ENCODE results near the gene DEUP1.

DEUP1 gene

GRCh38 chr11:93330446-93330984 is at the start of gene DEUP1:
TSS of gene DEUP1 (plus strand) at chr11:93330742. CDS start at chr11:93332260, 1,518 bp downstream.
- Histone ChIP-seq H3K4me1 (ENCODE audit: control insufficient read depth in 1 of 2, insufficient read depth in 2 of 2, low read length in 2 of 2) (no peaks in the 10 kb centered on the region), H3K4me3 (ENCODE audit: low read depth in 1 of 2, low read length in 2 of 2) (peak within 1 kb of the TSS; percentile 54 to 57), H3K36me3 (ENCODE audit: control insufficient read depth in 1 of 2, insufficient read depth in 2 of 2, low read length in 2 of 2) (no peaks in the 10 kb centered on the region), H3K27ac (ENCODE audit: low read depth, low read length) (no peak within 1 kb of the TSS), H3K9me3 (ENCODE audit: control insufficient read depth in 1 of 2, low read length in 2 of 2) (no peaks in the 10 kb centered on the region), H3K9ac (ENCODE audit: low read depth in 1 of 2, low read length in 2 of 2) (no peak within 1 kb of the TSS), H3K27me3 (ENCODE audit: control insufficient read depth in 1 of 2, insufficient read depth in 2 of 2, low read length in 2 of 2) (peaks cover 0 to 6% of the 10 kb centered on the region in 2 donors)

GRCh38 chr11:93285430-93285829 is 45.1 kb upstream of the DEUP1 start:
- Histone ChIP-seq H3K4me3 (ENCODE audit: low read depth in 1 of 2, low read length in 2 of 2) (no peak overlapping the region), H3K9me3 (ENCODE audit: control insufficient read depth in 1 of 2, low read length in 2 of 2) (no peaks in the 10 kb centered on the region), H3K27me3 (ENCODE audit: control insufficient read depth in 1 of 2, insufficient read depth in 2 of 2, low read length in 2 of 2) (no peaks in the 10 kb centered on the region), H3K27ac (ENCODE audit: low read depth, low read length) (no peak overlapping the region), H3K4me1 (ENCODE audit: control insufficient read depth in 1 of 2, insufficient read depth in 2 of 2, low read length in 2 of 2) (no peaks in the 10 kb centered on the region), H3K36me3 (ENCODE audit: control insufficient read depth in 1 of 2, insufficient read depth in 2 of 2, low read length in 2 of 2) (no peaks in the 10 kb centered on the region), H3K9ac (ENCODE audit: low read depth in 1 of 2, low read length in 2 of 2) (no peak overlapping the region)

- no peak overlapping the region for H3K27ac ChIP-seq (ENCODE audit: low read depth, low read length)
- H3K4me1 ChIP-seq (ENCODE audit: control insufficient read depth in 1 of 2, insufficient read depth in 2 of 2, low read length in 2 of 2), result no peaks in the 10 kb centered on the region
- no peaks in the 10 kb centered on the region for H3K36me3 ChIP-seq (ENCODE audit: control insufficient read depth in 1 of 2, insufficient read depth in 2 of 2, low read length in 2 of 2)
- H3K9me3 ChIP-seq (ENCODE audit: control insufficient read depth in 1 of 2, low read length in 2 of 2), result no peaks in the 10 kb centered on the region
- H3K4me3 ChIP-seq (ENCODE audit: low read depth in 1 of 2, low read length in 2 of 2), result no peak overlapping the region
- no peak overlapping the region for H3K9ac ChIP-seq (ENCODE audit: low read depth in 1 of 2, low read length in 2 of 2)
- no peaks in the 10 kb centered on the region for H3K27me3 ChIP-seq (ENCODE audit: control insufficient read depth in 1 of 2, insufficient read depth in 2 of 2, low read length in 2 of 2)
These were observed 43.1 kb upstream of the DEUP1 start for GRCh38 chr11:93287434-93287833.

- H3K36me3 ChIP-seq (ENCODE audit: control insufficient read depth in 1 of 2, insufficient read depth in 2 of 2, low read length in 2 of 2), result no peaks in the 10 kb centered on the region
- no peaks in the 10 kb centered on the region for H3K4me1 ChIP-seq (ENCODE audit: control insufficient read depth in 1 of 2, insufficient read depth in 2 of 2, low read length in 2 of 2)
- no peak overlapping the region for H3K27ac ChIP-seq (ENCODE audit: low read depth, low read length)
- no peak overlapping the region for H3K4me3 ChIP-seq (ENCODE audit: low read depth in 1 of 2, low read length in 2 of 2)
- no peaks in the 10 kb centered on the region for H3K27me3 ChIP-seq (ENCODE audit: control insufficient read depth in 1 of 2, insufficient read depth in 2 of 2, low read length in 2 of 2)
- H3K9ac ChIP-seq (ENCODE audit: low read depth in 1 of 2, low read length in 2 of 2), result no peak overlapping the region
- no peaks in the 10 kb centered on the region for H3K9me3 ChIP-seq (ENCODE audit: control insufficient read depth in 1 of 2, low read length in 2 of 2)
These were observed 42.5 kb upstream of the DEUP1 start for GRCh38 chr11:93288079-93288478.

- no peaks in the 10 kb centered on the region for H3K9me3 ChIP-seq (ENCODE audit: control insufficient read depth in 1 of 2, low read length in 2 of 2)
These were observed 41.8 kb upstream of the DEUP1 start for GRCh38 chr11:93288767-93289166.

GRCh38 chr11:93289782-93290463 is 40.6 kb upstream of the DEUP1 start:
- Histone ChIP-seq H3K27ac (ENCODE audit: low read depth, low read length) (no peak overlapping the region), H3K4me3 (ENCODE audit: low read depth in 1 of 2, low read length in 2 of 2) (no peak overlapping the region), H3K36me3 (ENCODE audit: control insufficient read depth in 1 of 2, insufficient read depth in 2 of 2, low read length in 2 of 2) (no peaks in the 10 kb centered on the region), H3K9me3 (ENCODE audit: control insufficient read depth in 1 of 2, low read length in 2 of 2) (no peaks in the 10 kb centered on the region), H3K4me1 (ENCODE audit: control insufficient read depth in 1 of 2, insufficient read depth in 2 of 2, low read length in 2 of 2) (no peaks in the 10 kb centered on the region), H3K27me3 (ENCODE audit: control insufficient read depth in 1 of 2, insufficient read depth in 2 of 2, low read length in 2 of 2) (no peaks in the 10 kb centered on the region), H3K9ac (ENCODE audit: low read depth in 1 of 2, low read length in 2 of 2) (no peak overlapping the region)

More at GRCh38 chr11:93288767-93289166, 41.8 kb upstream of the DEUP1 start:
- no peaks in the 10 kb centered on the region for H3K27me3 ChIP-seq (ENCODE audit: control insufficient read depth in 1 of 2, insufficient read depth in 2 of 2, low read length in 2 of 2)
- no peak overlapping the region for H3K9ac ChIP-seq (ENCODE audit: low read depth in 1 of 2, low read length in 2 of 2)
- no peak overlapping the region for H3K4me3 ChIP-seq (ENCODE audit: low read depth in 1 of 2, low read length in 2 of 2)
- H3K4me1 ChIP-seq (ENCODE audit: control insufficient read depth in 1 of 2, insufficient read depth in 2 of 2, low read length in 2 of 2), result no peaks in the 10 kb centered on the region
- H3K36me3 ChIP-seq (ENCODE audit: control insufficient read depth in 1 of 2, insufficient read depth in 2 of 2, low read length in 2 of 2), result no peaks in the 10 kb centered on the region
- no peak overlapping the region for H3K27ac ChIP-seq (ENCODE audit: low read depth, low read length)

GRCh38 chr11:93291110-93291509 is 39.4 kb upstream of the DEUP1 start:
- no peak overlapping the region for H3K4me3 ChIP-seq (ENCODE audit: low read depth in 1 of 2, low read length in 2 of 2)
- H3K4me1 ChIP-seq (ENCODE audit: control insufficient read depth in 1 of 2, insufficient read depth in 2 of 2, low read length in 2 of 2), result no peaks in the 10 kb centered on the region

GRCh38 chr11:93291898-93292297 is 38.6 kb upstream of the DEUP1 start:
- Histone ChIP-seq H3K27me3 (ENCODE audit: control insufficient read depth in 1 of 2, insufficient read depth in 2 of 2, low read length in 2 of 2) (no peaks in the 10 kb centered on the region), H3K9ac (ENCODE audit: low read depth in 1 of 2, low read length in 2 of 2) (no peak overlapping the region), H3K27ac (ENCODE audit: low read depth, low read length) (no peak overlapping the region)

More at GRCh38 chr11:93291110-93291509, 39.4 kb upstream of the DEUP1 start:
- no peak overlapping the region for H3K9ac ChIP-seq (ENCODE audit: low read depth in 1 of 2, low read length in 2 of 2)
- H3K27ac ChIP-seq (ENCODE audit: low read depth, low read length), result no peak overlapping the region
- H3K36me3 ChIP-seq (ENCODE audit: control insufficient read depth in 1 of 2, insufficient read depth in 2 of 2, low read length in 2 of 2), result no peaks in the 10 kb centered on the region
- no peaks in the 10 kb centered on the region for H3K9me3 ChIP-seq (ENCODE audit: control insufficient read depth in 1 of 2, low read length in 2 of 2)
- no peaks in the 10 kb centered on the region for H3K27me3 ChIP-seq (ENCODE audit: control insufficient read depth in 1 of 2, insufficient read depth in 2 of 2, low read length in 2 of 2)

GRCh38 chr11:93295921-93296575 is 34.5 kb upstream of the DEUP1 start:
- H3K4me3 ChIP-seq (ENCODE audit: low read depth in 1 of 2, low read length in 2 of 2), result no peak overlapping the region
- no peaks in the 10 kb centered on the region for H3K9me3 ChIP-seq (ENCODE audit: control insufficient read depth in 1 of 2, low read length in 2 of 2)
- no peaks in the 10 kb centered on the region for H3K4me1 ChIP-seq (ENCODE audit: control insufficient read depth in 1 of 2, insufficient read depth in 2 of 2, low read length in 2 of 2)

More at GRCh38 chr11:93291898-93292297, 38.6 kb upstream of the DEUP1 start:
- Histone ChIP-seq H3K9me3 (ENCODE audit: control insufficient read depth in 1 of 2, low read length in 2 of 2) (no peaks in the 10 kb centered on the region), H3K36me3 (ENCODE audit: control insufficient read depth in 1 of 2, insufficient read depth in 2 of 2, low read length in 2 of 2) (no peaks in the 10 kb centered on the region), H3K4me1 (ENCODE audit: control insufficient read depth in 1 of 2, insufficient read depth in 2 of 2, low read length in 2 of 2) (no peaks in the 10 kb centered on the region), H3K4me3 (ENCODE audit: low read depth in 1 of 2, low read length in 2 of 2) (no peak overlapping the region)

GRCh38 chr11:93303689-93304088 is 26.9 kb upstream of the DEUP1 start:
- Histone ChIP-seq H3K36me3 (ENCODE audit: control insufficient read depth in 1 of 2, insufficient read depth in 2 of 2, low read length in 2 of 2) (no peaks in the 10 kb centered on the region), H3K4me1 (ENCODE audit: control insufficient read depth in 1 of 2, insufficient read depth in 2 of 2, low read length in 2 of 2) (no peaks in the 10 kb centered on the region), H3K27me3 (ENCODE audit: control insufficient read depth in 1 of 2, insufficient read depth in 2 of 2, low read length in 2 of 2) (no peaks in the 10 kb centered on the region)

More at GRCh38 chr11:93295921-93296575, 34.5 kb upstream of the DEUP1 start:
- Histone ChIP-seq H3K36me3 (ENCODE audit: control insufficient read depth in 1 of 2, insufficient read depth in 2 of 2, low read length in 2 of 2) (no peaks in the 10 kb centered on the region), H3K9ac (ENCODE audit: low read depth in 1 of 2, low read length in 2 of 2) (no peak overlapping the region), H3K27me3 (ENCODE audit: control insufficient read depth in 1 of 2, insufficient read depth in 2 of 2, low read length in 2 of 2) (no peaks in the 10 kb centered on the region), H3K27ac (ENCODE audit: low read depth, low read length) (no peak overlapping the region)

More at GRCh38 chr11:93303689-93304088, 26.9 kb upstream of the DEUP1 start:
- H3K9ac ChIP-seq (ENCODE audit: low read depth in 1 of 2, low read length in 2 of 2), result no peak overlapping the region
- no peak overlapping the region for H3K4me3 ChIP-seq (ENCODE audit: low read depth in 1 of 2, low read length in 2 of 2)
- peaks cover 0 to 5% of the 10 kb centered on the region in 2 donors for H3K9me3 ChIP-seq (ENCODE audit: control insufficient read depth in 1 of 2, low read length in 2 of 2)
- H3K27ac ChIP-seq (ENCODE audit: low read depth, low read length), result no peak overlapping the region
